ENCODE results near the gene POLR3C.
"Not testable (repeated sequence)": the region's sequence is repeated elsewhere in the genome, so short reads cannot be mapped to it uniquely, and the experiment has no call there.

The POLR3C gene

GRCh38 chr1:145824499-145824842 lies 471 bp downstream of the POLR3C start:
- no peak for ATAC-seq

DNA sequence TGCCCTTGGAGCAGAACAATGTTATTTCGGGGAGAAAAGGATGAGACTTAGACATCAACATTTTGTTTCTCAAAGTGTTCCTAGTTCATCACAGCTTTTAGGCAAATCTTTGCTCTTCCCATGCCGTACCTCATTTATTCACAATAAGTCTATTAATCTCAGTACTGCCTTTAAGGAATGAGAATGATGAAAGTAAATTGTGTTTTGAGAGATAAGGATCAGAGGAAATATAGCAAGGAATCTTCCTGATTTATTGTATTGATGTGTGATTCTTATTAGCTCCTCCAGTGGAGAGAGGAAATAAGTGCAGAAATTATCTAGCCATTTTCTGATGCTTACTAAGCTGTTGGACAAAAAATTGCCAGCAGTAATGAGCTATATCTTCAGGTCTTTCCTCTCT lies 2.0 kb downstream of the POLR3C start:
- ATAC-seq = no peak

DNA sequence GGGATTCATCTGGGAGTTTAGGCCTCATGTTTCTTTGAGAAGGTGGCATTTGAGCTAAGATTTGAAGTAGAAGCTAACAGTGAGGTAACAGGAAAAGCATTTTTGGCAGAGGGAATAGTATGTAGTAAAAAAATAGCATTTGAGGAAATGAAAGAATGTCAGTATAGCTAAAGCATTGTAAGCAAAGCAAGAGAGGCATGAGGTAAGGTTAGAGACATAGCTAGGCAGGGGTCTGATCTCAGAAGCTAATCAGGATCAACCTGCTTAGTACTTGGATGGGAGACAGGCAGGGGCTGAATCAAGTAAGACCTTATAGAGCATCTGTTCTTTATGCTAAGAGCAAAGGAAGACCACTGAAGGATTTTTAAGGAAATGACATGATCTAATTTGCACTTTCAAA lies 4.0 kb downstream of the POLR3C start:
- ATAC-seq = peak in 1 of 2 donors; percentile 8

DNA sequence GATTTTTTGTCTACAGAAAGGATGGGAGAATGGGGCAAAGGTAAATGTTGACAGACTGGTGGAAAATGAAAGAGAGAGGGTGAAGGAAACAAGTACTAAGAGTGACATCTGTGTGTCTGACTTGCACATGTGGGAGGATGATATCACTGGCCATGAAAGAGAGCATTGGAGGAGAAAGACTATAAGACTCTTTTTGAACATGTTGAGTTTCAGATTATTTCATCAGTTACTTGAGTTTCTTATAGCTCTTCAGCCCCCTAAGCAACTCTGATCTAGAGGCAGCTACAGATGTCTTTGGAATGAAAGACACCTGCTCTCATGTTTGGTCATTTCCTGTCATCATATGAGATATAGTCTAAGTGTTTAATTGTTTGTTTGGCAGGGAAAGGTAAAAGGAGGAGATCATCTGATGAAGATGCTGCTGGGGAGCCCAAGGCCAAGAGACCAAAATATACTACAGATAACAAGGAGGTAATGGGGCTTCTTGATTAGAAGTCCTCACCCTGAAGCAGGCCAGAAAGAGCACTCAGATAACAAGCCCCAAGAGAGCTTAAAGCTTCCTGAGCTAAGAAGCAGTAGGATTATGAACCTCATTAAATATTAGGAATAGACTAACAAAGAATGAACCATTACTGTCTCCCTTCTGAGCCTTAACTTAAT lies 4.5 kb downstream of the POLR3C start:
- peak; percentile 77 for ATAC-seq

DNA sequence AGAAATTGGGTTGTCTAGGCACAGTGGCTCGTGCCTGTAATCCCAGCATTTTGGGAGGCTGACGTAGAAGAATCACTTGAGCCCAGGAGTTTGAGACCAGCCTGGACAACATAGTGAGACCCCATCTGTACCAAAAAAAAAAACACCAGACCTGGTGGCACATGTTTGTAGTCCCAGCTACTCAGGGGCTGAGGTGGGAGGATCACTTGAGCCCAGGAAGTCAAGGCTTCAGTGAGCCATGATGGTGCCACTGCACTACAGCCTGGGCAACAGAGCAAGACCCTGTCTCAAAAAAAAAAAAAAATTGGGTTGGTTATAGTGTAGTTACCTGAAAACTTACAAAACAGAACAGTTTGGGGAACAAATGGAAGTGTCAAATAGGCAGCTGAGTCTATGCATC lies 6.8 kb downstream of the POLR3C start:
- ATAC-seq = not testable (repeated sequence)

DNA sequence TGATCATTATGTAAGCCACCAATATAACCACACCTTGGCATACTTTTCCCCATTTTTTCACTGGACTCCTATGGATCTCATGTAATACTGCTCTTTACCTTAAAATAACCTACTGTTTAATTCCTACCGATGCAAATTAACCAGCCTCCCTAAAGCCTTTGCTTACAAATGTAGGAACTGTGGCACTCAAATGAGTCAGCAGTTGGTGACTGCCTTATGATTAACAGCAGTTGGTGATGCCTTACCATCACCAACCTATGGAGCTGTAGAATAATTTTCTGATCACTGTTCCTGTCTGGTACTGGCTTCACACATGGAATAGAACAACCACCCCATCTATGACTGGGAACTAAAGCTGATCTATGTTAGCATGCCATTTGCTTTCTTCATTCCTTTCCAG lies 13.7 kb downstream of the POLR3C start:
- no peak for ATAC-seq

DNA sequence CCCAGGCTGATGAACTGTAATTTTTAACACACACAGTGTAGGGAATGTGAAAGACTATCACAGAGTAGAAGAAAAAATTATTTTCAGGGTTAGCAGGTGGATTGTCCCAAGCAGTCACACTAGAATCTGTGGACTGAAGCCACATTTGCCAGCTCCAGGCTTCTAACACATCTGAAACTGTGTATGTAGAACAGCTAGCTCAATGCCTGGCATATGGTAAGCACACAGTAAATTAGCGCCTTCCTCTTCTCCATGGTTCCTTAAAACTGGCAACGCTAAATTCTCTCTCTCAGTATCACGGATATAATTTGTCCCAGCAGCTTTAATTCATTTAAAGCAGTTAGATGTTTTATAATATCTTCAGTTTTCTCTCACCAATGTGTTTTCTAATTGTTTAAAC lies 19.0 kb downstream of the POLR3C start:
- ATAC-seq = no peak

DNA sequence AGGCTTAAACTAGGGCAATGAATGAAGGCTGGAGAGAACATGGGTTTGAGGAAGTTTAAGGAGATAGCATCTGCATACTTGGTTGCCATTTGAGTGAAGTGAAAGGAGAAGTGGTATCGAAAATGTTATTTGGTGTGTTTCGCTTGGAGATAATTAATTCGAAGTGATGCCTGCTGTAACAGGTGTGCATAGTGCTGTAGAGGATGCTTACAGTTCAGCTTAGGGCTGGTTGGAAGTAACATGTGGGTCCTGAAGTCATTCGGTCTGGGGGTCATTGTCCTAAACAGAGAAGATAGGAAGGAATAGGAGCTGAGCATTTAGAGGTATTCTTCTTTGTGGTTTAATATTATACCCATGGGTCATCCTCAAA lies 21.1 kb downstream of the POLR3C start:
- ATAC-seq = peak; percentile 61 to 64

GRCh38 chr1:145845514-145846161 lies 21.6 kb downstream of the POLR3C start, which contains the start of gene NUDT17:
NUDT17 (plus strand) TSS chr1:145845630; CDS start chr1:145845641, 11 bp downstream.
- peak; percentile 77 to 82 for ATAC-seq

- peak; percentile 27 to 36 for ATAC-seq
Observed at GRCh38 chr1:145846201-145846612, 22.2 kb downstream of the POLR3C start.

GRCh38 chr1:145847827-145848226 lies 23.8 kb downstream of the POLR3C start:
- ATAC-seq = no peak

DNA sequence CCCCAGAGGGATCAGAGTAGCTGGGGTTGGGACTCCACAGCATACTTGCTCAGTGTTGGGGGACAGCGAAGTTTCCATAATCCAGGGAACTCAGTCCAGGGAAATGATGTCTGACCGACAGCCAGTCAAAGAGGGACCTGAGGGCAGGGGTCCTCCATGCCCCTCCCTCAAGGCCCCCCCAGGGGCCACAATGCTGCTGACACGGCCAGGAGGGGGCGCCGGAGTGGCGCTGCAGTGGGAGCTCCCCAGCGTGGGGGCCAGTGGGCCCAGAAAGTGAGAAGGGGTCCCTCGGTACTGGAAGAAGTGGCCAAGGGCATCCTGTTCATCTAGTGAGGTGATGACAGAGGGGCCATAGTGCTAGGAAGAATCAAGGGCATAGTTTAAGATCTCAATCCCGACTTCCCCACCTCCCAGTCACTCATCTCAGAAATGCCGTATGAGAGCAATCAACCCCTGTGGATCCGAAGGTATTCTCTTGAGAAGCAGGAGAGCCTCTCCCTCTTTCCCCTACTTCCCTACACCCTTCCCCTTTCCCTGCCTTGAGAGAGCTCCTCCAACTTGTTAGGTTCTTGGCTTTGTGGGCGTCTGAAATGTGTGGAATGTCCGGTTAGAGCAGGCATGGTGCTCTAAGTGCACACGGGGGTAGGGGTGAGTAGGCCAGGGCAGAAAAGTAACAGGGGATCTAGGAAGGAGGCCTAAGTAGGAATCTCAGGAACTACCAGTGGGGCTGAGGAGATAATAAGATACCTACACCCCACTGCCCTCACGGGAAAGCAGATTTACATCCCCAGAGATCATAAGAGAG lies 25.6 kb downstream of the POLR3C start:
- ATAC-seq = no peak

DNA sequence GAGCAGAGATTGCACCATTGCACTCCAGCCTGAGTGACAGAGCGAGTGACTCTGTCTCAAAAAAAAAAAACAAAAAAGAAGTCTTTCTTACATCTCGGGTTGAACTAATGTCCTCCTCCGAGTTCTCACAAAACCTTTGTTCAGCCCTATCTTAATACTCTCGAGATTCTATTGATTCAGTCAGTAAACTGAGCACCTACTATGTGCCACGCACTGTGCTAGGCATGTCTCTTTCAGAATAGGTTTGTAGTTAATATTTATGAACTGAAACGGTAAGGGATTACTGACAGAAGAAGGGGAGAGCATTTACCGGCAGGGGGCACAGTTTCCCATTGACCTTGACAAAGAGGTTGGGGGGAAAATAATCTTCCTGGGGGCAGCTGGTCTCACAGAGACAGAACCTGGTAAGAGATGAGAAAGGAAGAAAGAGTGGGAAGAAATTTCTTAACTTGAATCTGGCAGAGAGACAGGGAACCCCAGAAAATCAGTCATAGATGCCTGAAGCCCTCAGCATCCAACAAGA lies 31.5 kb downstream of the POLR3C start:
- ATAC-seq = no peak

DNA sequence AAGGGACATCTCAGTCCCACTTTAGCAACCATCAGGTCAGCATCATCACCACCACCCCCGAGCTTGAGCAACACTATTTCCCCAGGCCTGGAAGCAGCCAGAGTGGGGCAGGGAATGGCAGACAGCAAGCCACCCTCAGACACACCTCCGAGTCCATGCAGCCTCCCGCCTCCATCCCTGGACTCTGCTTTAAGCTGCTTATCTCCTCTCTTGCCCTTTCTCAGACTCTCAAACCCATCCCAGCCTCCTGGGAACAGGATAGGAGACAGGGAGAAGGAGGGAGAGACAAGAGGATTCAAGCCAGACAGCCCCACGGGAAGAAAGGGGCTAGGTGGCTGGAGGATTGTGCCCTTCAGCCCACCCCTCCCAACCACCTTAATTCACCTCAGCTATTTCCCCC lies 33.2 kb downstream of the POLR3C start:
- no peak for ATAC-seq

- peak; percentile 41 to 44 for ATAC-seq
Observed at GRCh38 chr1:145858238-145858900, 34.4 kb downstream of the POLR3C start.

DNA sequence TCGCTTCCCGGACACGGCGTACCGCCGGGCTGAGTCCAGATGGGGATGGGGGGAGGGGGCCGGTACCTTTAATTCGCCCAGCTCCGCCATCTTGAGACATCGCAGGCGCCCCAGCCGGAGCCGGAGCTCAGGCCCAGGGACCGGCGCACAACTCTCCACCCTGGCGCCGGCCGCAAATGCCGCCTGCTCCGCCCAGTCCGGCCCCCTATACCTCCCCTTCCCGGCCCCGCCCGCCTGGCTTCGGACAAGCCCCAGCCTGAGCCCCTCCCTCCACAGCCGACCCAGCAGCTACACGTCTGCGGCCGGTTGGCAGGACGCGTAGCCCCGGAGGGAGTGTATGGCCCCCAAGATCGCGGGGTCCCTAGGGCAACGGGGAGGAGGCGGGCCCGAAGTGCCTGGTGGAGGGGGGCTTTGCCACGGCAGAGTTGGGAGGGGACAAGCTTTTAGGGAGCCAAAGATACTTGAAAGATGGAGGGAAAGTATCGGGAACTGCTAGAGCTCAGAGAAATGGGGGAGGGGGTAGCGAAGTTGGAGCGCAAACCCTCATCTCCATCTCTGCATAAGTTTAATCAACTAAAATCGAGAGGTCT lies 35.0 kb downstream of the POLR3C start, which contains the start of gene PIAS3:
TSS of gene PIAS3 (minus strand) at position 181 of the 590 bp plus-strand sequence. CDS start at position 90, 91 bp downstream.
- ATAC-seq = peak; percentile 92 to 95

- ATAC-seq = peak; percentile 72 to 74
Observed at GRCh38 chr1:145859491-145860023, 35.6 kb downstream of the POLR3C start.

- ATAC-seq = no peak
Observed at GRCh38 chr1:145863282-145864018, 39.5 kb downstream of the POLR3C start.

GRCh38 chr1:145868232-145868631 lies 44.2 kb downstream of the POLR3C start:
- ATAC-seq = no peak

DNA sequence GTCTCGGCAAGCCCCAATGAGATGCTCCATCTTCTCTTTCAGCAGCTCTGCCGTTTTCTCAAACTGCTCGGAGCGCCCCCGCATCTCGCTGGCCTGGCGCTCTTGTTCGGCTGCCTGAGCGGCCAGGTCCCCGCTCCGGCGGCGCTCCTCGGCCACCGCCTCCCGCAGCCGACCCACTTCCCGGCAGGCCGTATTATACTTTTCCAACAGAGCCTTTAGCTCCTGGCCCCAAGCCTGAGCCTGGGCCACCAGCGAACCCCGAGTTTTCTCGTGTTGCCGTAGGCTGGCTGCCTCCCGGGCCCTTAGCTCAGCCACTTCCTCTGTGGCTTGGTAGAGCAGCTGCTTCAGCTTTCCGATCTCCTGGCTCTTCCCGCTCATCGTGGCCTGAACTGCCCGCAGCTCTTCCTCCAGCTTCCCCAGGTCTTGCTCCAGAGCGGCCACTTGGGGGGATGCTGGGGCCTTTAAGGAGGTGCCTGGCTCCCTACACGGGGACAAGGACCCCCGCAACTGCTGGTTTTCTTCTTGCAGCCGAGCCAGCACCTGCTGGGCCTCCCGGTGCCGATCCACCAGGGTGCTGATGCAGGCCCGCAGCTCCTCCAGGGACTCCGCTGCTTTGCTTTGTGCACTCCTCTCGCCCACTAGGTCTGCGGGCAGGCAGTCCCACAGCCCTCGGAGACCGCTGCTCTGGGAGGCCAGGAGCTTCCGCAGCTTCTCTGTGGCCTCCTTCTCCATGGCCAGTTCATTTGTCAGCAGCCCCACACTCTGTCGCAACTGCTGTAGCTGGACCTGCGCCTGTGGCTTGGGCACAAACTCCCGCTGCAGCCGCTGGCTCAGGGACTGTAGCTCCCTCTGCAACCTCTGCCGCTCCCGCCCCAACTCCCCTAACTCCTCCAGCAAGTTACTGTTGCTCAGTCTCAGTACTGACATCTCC lies 48.3 kb downstream of the POLR3C start:
- ATAC-seq = peak; percentile 60 to 73

All from activated CD4-positive, CD25-positive, alpha-beta regulatory T cell treated with anti-CD3 and anti-CD28 coated beads, Interleukin-2, amount 50 U/mL, for 24 hours (primary cell).